C4-2B (cell line): ENCODE measurements around the gene AACS.

Experiments used
- CTCF ChIP-seq: fragments of 450-650 bp; conservative IDR thresholded peaks from 2 replicates; pipeline ENCODE4 v1.5.1; 2017; ENCODE audit warnings: mild to moderate bottlenecking
- ZFX ChIP-seq: fragments of 450-650 bp; IDR thresholded peaks from 2 replicates; pipeline ENCODE4 v1.6.1; 2017

GRCh38 chr12:125089083-125089482 is 23.8 kb downstream of the AACS start:
- TF ChIP-seq CTCF, result no peak
- no peak for TF ChIP-seq ZFX
